Measurements from ENCODE around the gene MSI2.

DNA sequence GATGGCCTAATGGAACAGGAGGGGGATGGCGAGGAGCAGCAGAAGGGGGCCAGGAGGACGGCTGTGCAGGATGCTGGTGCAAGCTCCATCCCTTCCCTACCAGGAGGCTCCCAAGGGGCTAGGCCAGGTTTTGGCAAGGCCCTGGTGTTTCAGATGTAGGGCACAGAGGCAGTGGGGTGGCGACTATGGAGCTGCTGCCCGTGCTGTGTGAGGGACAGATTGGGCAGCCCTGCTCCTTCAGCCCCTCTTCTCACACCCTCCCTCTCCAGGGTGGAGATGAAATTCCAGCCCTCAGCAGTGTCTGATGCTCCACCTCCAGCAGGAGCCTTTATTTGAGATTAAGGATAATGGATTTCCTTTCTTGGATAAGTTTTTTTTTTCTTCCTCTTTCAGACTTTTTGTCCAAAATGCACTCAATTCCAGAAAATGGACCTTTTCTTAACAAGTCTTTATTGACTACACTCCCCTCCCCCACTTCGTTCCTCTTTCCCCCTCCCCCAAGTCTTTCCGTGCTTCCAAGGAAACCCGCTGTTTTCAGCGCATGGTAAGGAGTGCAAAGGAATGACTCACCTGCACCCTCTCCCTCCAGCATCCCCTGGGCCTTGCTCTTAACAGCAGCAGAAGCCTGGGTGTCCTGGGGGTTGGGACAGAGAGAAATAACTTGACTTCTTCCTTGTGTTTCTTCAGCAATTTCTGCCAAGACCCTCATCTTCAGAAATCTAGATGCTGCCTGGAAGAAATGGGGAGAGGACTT is 393.6 kb downstream of the MSI2 start:
- TF ChIP-seq TAF1 (IDR thresholded peaks at IDR 0.05; ENCODE audit: borderline replicate concordance, low read depth, low read length) (no peak), POLR2A (IDR thresholded peaks at IDR 0.05; ENCODE audit: low read depth, low read length) (no peak)
